Activated T-helper 1 cell treated with anti-CD3 and anti-CD28 coated beads, Interleukin-2, amount 50 U/mL, for 16 hours (primary cell): ENCODE measurements around the gene UBR4.
"Not testable (repeated sequence)": the region's sequence is repeated elsewhere in the genome, so short reads cannot be mapped to it uniquely, and the experiment has no call there.

Source experiments
- DNase-seq, 2 donors: peaks; one replicate each; pipeline ENCODE4 v3.0.0-alpha.2; 2020; ENCODE audit warnings: low read depth in 1 of 2, low spot score in 1 of 2

The UBR4 gene

DNA sequence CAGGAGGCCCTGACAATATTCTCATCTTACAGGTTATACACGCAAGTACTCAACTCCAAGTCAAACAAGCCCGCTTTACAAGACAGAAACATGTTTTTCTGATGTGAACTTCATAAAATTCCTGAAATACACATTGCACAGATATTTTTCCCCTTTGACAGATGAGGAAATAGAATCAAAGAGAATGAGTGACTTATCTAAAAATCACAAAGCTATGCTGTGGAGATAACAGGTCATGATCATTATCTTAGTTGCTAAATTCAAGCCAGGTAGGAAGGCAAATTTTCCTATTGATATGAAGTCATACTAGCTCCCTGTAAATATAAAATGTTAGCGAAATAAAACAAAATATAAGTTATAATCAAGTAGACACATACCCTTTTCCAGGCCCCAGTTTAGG is 18.3 kb downstream of the UBR4 start:
- DNase-seq: no peak

DNA sequence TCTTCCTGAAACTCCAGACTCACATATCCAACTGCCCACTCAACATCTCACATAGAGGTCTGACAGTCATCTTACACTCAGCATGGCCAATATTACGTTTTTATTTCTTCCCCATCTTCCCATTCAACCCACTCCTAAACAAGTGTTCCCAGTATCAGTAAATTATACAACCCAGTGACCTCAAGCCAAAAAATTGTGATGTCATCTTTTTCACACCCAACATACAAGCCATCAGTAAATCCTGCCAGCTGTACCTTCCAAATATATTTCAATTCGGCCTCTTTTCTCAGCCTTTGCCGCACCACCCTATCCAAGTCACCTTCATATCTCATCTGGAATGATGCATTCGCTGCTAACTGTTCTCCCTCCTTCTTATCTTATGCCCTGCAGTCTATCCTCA is 19.6 kb downstream of the UBR4 start:
- DNase-seq: no peak

DNA sequence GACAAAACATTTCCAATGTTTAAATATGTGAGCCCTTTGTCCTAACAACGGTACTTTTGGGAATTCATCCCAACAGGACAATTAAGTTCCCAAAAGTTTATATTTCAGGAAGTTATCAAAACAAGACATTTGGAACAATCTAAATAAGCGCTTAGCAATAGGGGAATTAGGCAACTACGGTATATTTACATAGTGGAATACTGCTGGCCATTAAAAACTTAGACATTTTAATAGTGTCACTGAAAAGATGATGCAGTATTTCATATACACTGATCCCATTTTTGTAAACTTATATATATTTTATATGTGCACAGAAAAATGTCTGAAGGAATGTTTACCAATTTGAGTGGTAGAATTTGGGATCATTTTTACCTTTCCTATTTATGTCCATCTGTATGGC is 20.8 kb downstream of the UBR4 start:
- no peak for DNase-seq

DNA sequence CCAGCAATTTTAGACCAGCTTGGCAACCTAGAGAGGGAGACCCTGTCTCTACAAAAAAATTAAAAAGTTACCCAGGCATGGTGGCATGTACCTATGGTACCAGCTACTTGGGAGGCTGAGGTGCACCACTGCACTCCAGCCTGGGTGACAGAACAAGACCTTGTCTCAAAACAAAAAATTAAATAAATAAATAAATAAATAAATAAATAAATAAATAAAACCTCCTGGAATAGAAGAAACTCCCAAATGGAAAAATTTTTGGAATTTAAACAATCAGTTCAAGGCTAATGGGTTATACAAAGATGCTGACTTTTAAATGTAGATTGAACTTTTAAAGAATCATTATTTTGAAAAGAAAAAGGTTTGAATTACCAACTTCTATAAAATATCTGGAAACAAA is 22.2 kb downstream of the UBR4 start:
- no peak for DNase-seq

DNA sequence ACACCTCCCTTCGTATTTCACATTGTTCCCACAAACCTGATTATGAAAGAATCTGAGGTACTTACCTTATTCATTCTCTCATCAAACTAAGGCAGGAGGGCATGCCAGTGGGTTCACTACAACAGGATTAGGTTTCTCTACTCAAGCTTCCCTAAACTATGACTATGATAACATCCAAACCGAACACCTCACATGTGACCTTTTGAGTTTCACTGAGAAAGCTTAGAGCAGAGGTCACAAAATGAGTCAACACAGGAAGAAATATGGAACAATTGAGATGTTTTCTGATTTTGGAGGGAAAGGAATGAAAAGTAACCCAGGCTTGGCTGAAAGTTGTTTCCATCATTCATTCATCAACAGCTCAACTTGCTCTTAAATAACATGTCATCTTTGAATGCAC is 24.1 kb downstream of the UBR4 start:
- DNase-seq: no peak

DNA sequence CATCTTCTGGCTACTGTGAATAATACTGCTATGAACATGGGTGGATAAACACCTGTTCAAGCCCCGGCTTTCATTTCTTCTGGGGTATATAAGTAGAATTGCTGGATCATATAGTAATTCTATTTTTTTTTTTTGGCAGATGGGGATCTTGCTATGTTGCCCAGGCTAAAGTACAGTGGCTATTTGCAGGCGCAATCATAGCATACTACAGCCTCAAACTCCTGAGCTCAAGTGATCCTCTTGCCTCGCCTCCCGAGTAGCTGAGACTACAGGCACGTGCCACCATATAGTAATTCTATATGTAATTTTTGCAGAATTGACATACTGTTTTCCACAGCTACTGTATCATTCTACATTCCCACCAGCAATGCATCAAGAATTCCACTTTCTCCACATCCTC is 27.8 kb downstream of the UBR4 start:
- DNase-seq: no peak

DNA sequence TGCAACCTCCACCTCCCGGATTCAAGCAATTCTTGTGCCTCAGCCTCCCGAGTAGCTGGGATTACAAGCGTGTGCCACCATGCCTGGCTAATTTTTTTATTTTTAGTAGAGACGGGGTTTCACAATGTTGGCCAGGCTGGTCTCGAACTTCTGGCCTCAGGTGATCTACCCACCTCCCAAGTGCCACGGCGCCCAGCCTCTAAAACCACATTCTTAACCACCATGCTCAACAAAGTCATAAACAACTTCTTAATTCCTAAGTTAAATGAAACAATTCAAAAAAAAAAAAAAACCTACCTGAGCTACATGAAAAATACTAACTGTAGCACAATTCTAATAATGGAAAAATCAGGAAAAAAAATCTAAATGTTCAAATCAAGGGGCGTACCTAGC is 29.8 kb downstream of the UBR4 start:
- not testable (repeated sequence) for DNase-seq

DNA sequence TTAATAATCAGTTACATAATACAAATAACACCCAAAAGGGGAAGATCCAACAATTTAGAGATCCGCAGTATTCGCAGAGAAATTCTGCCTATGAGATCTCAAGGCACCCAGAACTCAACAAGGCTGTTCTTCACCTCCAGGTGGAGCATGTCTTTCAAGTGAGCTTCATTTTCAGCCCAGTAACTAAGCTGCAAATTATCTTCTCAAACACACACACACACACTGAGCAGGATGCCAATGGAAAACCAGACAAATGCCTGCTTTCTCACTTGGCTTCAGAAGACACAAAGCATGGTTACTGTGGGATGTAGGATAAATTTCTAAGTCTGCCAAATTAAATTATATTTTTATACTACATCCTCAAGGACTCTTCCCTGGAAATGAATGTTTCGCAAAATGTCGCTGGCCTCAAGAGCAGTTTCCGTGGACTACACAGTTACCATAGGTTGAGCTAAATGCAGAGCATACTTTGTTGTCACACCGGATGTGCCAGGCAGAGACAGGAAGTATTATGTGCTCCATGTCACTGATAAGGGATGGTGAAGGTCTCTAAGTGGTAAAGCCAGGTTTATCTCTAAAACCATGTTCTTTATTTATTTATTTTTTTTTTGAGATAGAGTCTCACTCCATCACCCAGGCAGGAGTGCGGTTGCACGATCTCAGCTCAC is 30.3 kb downstream of the UBR4 start:
- DNase-seq: no peak

DNA sequence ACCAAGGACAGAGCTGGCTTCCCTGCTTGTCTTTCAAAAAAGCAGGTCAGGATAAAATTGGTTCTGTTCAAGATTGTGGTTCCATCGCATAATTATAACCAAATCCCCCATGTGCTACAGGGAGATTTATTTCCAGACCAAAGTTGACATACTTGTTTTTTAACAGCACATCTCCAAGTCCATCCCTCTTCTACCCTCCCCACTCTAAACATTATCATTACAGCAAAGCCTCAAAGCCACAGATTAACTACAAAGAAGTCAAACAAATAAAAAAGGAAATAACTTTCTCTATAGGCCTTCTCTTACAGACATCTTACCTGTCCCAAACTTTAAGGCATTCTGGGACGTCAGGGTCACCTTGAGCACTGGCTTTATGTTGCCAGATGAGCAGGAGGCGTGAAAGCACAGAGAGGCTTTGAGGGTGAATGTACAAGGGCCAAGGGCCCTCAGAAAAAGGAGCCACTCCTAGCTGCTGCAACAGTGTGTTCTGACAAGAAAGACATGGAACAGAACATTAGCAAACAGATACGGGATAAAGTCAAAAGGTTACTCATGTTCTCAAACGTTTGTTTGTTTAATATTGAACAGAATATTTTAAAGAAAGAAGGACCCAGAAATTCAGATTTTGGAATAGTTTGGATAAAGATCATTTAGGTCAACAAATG is 31.2 kb downstream of the UBR4 start:
- DNase-seq: no peak

DNA sequence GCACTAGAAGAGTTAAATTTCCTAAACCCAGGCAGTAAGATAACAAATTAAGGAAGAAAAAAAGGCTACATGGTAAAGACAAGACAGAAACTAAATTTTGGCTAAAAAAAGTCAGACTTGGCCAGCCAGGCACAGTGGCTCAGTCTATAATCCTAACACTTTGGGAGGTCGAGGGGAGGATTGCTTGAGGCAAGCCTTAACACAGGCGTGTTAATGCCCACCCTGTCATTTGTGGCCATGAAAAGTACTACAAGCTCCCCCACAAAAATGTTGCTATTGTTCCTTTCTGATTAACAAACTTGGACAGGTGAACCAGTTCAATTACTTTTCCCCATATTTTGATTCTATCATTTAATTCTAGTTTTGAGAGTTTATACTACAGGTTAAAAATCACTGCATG is 32.3 kb downstream of the UBR4 start:
- DNase-seq: no peak

DNA sequence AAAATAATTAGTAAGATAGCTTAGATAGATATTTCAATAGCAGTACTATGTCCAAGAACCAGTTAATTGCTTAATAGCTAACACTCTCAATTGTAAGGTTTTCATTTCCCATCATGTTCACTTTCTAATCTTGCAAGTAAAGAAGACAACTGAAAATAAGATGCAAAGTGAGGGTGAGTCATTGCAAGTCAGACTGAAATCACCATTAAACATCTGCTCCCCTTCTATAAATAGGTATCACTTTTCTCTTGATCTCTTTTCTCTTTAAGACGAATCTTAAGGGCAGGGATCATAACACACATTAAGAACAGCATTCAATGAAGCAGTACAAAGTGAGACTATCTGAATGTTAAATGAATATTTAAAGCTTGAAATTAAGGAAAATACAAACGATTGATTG is 40.4 kb downstream of the UBR4 start:
- no peak for DNase-seq

DNA sequence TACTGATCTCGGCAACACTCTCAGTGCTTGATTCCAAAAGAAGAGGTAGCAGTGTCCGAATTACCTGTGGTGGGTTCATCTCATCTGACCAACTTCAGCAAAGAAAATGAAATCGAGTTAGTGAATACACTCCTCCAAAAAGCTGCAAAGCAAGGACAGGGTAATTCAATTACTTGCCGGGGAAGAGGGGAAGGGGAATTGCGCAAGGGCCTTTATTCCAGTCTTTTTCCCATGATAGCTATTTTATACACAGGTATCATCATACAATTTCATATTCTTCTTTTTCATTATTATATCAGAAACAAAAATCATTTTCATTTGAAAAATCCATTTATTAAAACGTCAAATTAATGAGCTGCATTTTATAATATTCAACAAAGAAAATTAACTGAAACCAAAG is 42.9 kb downstream of the UBR4 start:
- DNase-seq: no peak

DNA sequence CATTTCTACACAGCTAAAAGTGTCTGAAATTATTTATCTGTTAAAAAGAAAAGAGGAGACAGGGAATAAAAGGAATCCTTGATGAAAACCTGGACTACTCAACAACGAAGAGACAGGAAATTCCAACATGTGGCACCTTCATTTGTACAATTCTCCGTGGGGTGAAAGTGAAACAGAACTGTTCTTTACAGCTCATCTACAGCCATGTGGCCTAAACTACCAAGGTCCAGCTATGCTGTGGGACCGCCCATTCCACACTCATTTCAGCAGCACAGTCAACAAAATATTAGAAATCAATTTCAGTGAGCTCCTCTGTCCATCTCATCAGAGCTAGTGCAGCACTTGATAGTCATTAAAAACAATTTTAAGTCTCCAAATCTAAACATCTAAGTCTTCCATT is 44.0 kb downstream of the UBR4 start:
- DNase-seq: no peak

DNA sequence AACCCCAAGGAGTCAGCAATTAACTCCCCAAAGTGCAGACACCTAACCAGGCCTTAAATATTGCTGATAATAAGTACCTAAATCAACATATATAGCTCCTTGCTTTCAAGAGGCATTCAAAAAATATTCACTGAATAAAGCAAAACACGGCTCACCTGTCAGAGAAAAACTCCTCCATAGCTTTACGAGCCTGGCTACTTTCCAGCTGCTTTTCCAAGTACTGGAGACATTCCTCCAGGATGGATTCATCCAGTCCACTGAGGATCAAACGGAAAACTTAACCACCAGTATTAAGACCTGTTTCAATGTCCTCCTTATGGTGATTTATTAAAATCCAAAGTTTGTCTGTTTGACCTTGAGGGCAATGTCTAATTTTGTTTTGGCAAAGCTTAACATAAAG is 44.6 kb downstream of the UBR4 start:
- DNase-seq: no peak

DNA sequence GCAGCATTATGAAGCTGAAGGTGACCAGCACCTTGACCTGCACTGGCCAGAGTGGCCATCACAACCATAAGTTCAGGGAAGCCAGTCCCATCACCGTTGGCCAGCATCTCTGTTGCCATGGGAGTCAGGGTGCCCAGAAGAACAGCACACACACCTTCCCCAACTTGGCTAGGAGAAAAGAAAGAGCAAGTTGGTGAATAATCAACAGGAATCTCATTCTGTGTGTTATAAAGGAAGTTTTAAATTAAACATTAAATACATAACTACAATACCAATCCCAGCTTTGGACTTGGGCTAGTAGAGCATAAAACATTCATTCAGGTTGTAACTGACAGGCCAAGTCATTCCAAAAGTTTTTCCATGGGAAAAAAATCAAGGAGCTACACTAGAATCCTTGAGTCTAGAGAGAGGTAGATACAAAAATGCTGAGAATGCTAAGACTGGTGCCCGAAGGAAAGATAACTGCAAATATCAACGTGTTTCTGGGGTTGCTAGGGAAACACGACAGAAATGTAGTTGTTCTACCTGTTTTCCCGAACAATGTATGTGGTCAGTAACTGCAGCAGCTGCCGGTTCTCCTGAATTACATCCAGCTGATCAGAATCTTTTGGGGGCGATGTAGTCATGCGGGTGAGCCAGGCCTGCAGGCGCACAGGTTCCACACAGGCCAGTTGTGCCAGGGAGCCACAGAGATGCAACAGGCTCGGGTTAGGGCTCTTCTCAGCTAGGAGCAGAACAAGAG is 45.6 kb downstream of the UBR4 start:
- DNase-seq: no peak

DNA sequence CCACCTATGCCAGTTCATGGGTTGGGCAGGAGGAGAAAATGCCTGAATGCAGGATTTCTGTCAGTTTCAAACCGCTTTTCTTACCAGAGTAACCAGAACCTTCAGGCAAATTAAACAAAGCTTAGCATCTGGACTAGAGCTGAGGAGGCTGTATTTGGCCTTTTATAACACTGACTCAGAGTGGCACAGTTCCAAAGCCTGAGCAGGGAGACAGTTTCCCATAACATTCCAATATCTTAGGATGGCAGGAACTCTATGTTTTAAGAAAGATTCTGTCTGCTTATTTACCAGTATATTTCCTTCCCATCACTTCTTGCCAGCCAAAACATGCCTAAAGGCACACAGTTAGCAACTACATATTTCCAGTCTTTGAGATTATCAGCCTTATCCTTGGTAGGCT is 46.8 kb downstream of the UBR4 start:
- DNase-seq: no peak

DNA sequence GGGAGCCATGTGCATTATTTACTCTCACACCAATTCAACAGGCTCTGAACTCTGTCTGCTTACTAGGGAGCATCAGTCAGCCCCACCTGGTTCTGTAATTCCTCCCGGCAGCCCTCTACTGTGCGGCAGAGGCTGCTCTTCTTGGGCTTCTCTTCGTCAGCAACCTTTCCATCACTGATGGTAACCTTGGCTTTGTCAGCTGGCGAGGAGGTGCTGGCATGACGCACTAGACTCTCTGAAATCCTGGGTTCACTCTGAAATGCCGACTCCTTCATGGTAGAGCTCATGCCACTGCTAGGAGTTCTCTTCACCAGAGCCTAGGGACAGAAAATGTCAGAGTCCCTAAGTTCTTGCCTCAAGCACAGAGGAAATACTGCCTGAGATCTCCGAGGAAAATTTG is 49.2 kb downstream of the UBR4 start:
- DNase-seq: no peak

DNA sequence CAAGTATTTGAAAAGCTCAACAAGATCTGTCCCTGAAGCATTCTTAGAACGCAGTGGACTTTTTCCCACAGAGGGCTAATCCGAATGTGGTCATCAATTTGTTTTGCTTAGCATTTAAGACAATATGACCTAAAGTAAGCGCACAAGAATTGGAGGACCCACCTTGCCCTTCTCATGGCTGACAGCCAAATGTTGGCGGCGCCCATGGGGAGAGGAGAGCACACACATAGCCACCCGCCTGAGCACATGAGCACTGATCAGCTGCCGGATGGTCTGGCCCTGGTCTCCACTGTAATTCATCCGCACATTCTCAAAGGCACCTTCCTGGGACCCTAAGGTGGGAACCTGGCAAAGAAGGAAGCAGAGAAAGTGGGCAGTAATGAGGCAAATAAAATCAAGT is 52.4 kb downstream of the UBR4 start:
- no peak for DNase-seq

DNA sequence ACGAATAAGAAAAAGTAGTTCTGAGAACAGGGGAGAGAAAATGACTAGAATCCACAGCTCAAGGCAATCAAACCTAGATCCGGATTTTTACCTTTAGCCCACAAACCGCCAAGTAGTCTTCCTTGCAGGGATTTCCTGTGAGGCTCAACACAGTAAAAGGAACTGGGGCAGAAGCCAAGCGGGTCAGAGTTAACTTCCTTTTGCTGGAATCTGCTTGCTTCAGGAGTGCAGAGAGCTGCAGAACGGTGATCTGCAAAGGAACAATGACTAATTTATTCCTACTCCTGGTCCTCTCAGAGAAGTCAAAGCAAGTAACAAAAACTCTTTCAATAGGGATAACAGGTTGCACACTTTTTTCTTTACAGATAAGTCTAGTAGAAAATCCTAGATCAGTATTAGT is 53.4 kb downstream of the UBR4 start:
- DNase-seq: no peak

DNA sequence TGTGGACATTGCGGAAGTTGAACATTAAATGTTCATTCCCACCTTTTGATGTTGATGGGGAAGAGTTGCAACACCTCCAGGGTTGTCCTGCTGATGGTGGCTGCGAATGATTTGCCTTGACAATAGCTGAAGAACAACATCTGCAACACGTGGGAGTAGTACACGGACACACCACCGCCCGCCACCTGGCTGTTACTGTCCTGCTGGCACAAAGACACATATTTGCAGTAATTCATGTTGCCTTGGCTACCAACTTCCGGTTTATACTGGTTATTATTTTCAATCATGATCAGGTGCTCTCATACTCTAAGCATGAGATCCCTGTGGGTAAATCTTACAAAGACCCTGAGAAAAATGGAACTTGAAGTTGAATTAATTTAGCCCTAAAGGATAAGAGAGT is 55.2 kb downstream of the UBR4 start:
- DNase-seq: no peak

DNA sequence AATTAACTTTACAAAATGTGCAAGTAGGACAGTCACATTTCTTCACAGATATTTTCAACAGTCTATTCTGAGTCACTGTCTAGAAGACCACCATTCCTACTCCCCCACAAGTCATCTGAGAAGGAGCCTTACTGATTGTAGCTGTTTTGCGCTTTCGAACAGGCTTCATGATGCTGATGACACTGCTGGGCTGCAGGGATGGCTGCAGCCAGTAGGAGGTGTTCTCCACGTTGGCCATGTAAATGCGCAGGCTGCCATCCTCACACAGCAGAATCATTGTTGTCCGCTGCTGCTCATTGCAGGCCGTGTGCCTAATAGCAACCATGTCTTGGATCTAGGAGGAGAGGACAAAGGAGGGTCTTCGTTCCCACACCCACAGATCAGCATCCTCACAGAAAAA is 56.9 kb downstream of the UBR4 start:
- DNase-seq: no peak

DNA sequence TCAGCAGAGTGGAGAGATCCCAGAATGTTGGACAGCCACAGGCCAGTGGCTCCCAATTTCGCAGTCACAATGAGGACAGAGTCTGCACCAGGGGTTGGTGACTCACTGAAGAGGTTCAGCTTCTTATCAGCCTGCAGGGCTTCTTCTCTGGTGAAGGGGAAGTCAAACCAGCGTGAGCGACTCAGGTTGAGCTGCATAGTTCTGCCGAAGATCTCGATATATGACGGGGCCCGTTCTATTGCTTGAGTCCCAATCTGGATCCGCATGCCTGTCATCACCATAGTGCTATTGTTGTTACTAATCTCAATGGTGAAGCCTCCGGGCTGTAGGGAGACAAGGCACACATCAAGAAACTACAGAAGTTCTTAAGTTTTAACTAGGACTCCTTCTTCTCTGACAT is 58.5 kb downstream of the UBR4 start:
- no peak for DNase-seq

DNA sequence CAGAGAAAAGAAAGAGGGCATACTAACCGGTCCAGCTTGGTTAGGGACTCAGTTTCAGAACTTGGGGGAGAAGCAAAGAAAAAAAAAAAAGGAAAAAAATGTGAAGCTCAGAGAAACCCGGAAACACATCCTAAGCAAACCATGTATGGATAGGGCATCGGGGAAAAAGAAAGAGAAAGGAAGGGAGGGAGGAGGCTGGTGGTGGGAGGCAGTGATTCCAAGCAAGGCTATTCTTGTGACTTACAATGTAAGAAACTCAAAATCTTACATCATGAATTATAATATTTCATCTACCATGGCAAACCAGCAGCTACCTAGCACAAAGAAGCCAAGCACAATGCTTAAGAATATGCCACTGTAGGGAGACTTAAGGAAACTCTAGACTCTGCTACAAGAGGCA is 60.3 kb downstream of the UBR4 start:
- DNase-seq: no peak
